Heart left ventricle (tissue), 16 donors: ENCODE results near the gene MGAT4A. TPM values are rescaled to one million over a fixed set of nuclear protein-coding genes. Genes with fewer than 3 reads are reported as not detected.
"Not testable (repeated sequence)": the region's sequence is repeated elsewhere in the genome, so short reads cannot be mapped to it uniquely, and the experiment has no call there.

Experiments used
- ATAC-seq, 4 donors: fragments of 200-7000 bp; cut with Tn5 transposase; one replicate each; pipeline ENCODE4 v1.9.1; 2020 to 2022; ENCODE audit warnings: moderate library complexity in 4 of 4, mild to moderate bottlenecking in 3 of 4, moderate number of reproducible peaks in 1 of 4
- DNase-seq, 5 donors: peaks; one replicate each; pipeline ENCODE4 v3.0.0-alpha.2; 2020
- H3K27ac ChIP-seq, 12 donors: fragments of 200-600 bp; sonication (generic) in 4 of 12; one replicate each; pipeline versions ENCODE4 v1.5.0 to v1.8.0; 2016 to 2022; ENCODE audit warnings: mild to moderate bottlenecking in 2 of 12
- H3K27me3 ChIP-seq, 9 donors: fragments of 200-600 bp; sonication (generic) in 2 of 9; one replicate each; pipeline versions ENCODE4 v1.5.1 to v1.8.0; 2016 to 2022; ENCODE audit warnings: mild to moderate bottlenecking in 3 of 9
- H3K36me3 ChIP-seq, 9 donors: fragments of 200-600 bp; sonication (generic) in 2 of 9; one replicate each; pipeline versions ENCODE4 v1.5.0 to v1.8.0; 2018 to 2022; ENCODE audit warnings: mild to moderate bottlenecking in 2 of 9
- H3K4me1 ChIP-seq, 12 donors: fragments of 200-600 bp; sonication (generic) in 4 of 12; one replicate each; pipeline versions ENCODE4 v1.5.0 to v1.8.0; 2016 to 2022; ENCODE audit warnings: mild to moderate bottlenecking in 3 of 12
- H3K4me3 ChIP-seq, 12 donors: fragments of 200-600 bp; sonication (generic) in 4 of 12; one replicate each; pipeline versions ENCODE4 v1.5.0 to v1.8.0; 2017 to 2022; ENCODE audit warnings: mild to moderate bottlenecking in 9 of 12, moderate library complexity in 4 of 12
- H3K9me3 ChIP-seq, 12 donors: fragments of 200-600 bp; sonication (generic) in 4 of 12; one replicate each; pipeline versions ENCODE4 v1.5.0 to v1.8.0; 2016 to 2022; ENCODE audit warnings: mild to moderate bottlenecking in 1 of 12
- CTCF ChIP-seq, 12 donors: fragments of 200-600 bp; sonication (generic) in 4 of 12; IDR thresholded peaks; one replicate each; pipeline versions ENCODE4 v1.5.0 to v1.8.0; 2018 to 2022; ENCODE audit warnings: antibody characterized with exemption in 12 of 12, mild to moderate bottlenecking in 5 of 12
- POLR2A ChIP-seq, 2 donors: fragments of 450-650 bp; IDR thresholded peaks; one replicate each; pipeline ENCODE4 v1.6.1; 2017; ENCODE audit warnings: antibody characterized with exemption in 2 of 2, mild to moderate bottlenecking in 2 of 2, moderate library complexity in 2 of 2
- WGBS, 4 donors: extraction: QIAGEN DNeasy Blood & Tissue Kit in 2 of 4; methylation state at CpG; one replicate each; pipeline versions ENCODE4 v1.1.5 to v1.1.7; 2013 to 2018; 5-methylcytosine and 5-hydroxymethylcytosine counted together
- intact Hi-C, 10 donors: fragments of 100-400 bp; cut with DNase I; formaldehyde crosslinking; loops; one replicate each; pipeline versions ENCODE4 v1.11.1 to v1.14.2; 2022
- polyA plus RNA-seq, 2 donors: library from polyadenylated mRNA; stranded (reverse); fragments of 200-250 nt; gene quantifications; one replicate each; pipeline ENCODE4 v1.2.3, GENCODE V29; 2013
- total RNA-seq, 9 donors: library from RNA; depleted of rRNA in 2 of 9; stranded (reverse); fragments of >200 nt in 2 of 9; fragmentation: NEBNext Ultra II Directional in 3 of 9; extraction: Animal tissue kit (Norgen Biotek cat#: 25700) in 3 of 9; gene quantifications; one replicate each; pipeline versions ENCODE4 v1.1.0 to v1.2.4, GENCODE V29; 2016 to 2023
- donor health status: ischemic (EF 13 %, LVEDD 7.1; RV severe dilation, severe dysfunction).
- donor health status: healthy with polysubstance abuse.
- donor health status: DM: no; HTN: yes; CAD: no.
- donor health status: DM: no; HTN: no; CAD: no.
- donor health status: ischemic (EF 25% LVEDD 6.9; RV normal size, moderate dysfunction).
- donor health status: ischemic (EF 25% LVEDD 5.7; RV mildly dilated, moderate dysfunction).
- donor health status: healthy.
- donor health status: DM: yes; HTN: yes; CAD: no.
- donor health status: ischemic (EF 35%, LVEDD 5.7; RV mildly dilated, moderate dysfunction).
- donor health status: nonischemic (EF 11% LVEDD 7.7; RV severe dilation, severe dysfunction).
- donor health status: DM: yes; HTN: yes; CAD: no.
- donor health status: PGD.
- donor health status: ischemic (EF 29% LVEDD 5.4; RV normal size, mild dysfunction).
- donor health status: nonischemic (EF 23%, LVEDD 6.1; RV moderate dilation, normal function).

Gene MGAT4A
- total and polyA plus RNA-seq, 11 donors, result 4.2 to 45.0 (median 17.7) TPM

GRCh38 chr2:98669675-98670074 is 61.3 kb downstream of the MGAT4A start:
- ATAC-seq, result peak; percentile 67 to 91 (median 86)

GRCh38 chr2:98665677-98666076 is 65.3 kb downstream of the MGAT4A start:
- Histone ChIP-seq H3K36me3 (peaks cover 0 to 31% (median 16%) of the 10 kb centered on the region in 9 donors), H3K4me1 (peaks cover 0 to 20% (median 2%) of the 10 kb centered on the region in 12 donors), H3K27ac (no peak overlapping the region), H3K4me3 (no peak overlapping the region), H3K9me3 (peaks cover 0 to 2% (median 0%) of the 10 kb centered on the region in 12 donors), H3K27me3 (no peaks in the 10 kb centered on the region)
- WGBS, 4 donors, result 82 to 98% (median 90%) methylated on average over 3 of the region's 3 CpGs
- DNase-seq (no peak), ATAC-seq (no peak)
- intact Hi-C loops, result no loop called here
- TF ChIP-seq CTCF (IDR thresholded peaks at IDR 0.05), result no peak

More at GRCh38 chr2:98669675-98670074, 61.3 kb downstream of the MGAT4A start:
- H3K4me1 ChIP-seq, result peaks cover 0 to 10% (median 2%) of the 10 kb centered on the region in 12 donors
- no peaks in the 10 kb centered on the region for H3K27me3 ChIP-seq
- peaks cover 0 to 3% (median 0%) of the 10 kb centered on the region in 12 donors for H3K9me3 ChIP-seq
- 26 to 54% (median 44%) methylated on average over 1 of the region's 1 CpG for WGBS, 4 donors
- no peak overlapping the region for H3K4me3 ChIP-seq
- intact Hi-C loops, result no loop called here
- H3K36me3 ChIP-seq, result peaks cover 0 to 42% (median 12%) of the 10 kb centered on the region in 9 donors
- peak in 1 of 5 donors; percentile 28 for DNase-seq
- no peak overlapping the region for H3K27ac ChIP-seq
- no peak for TF ChIP-seq CTCF (IDR thresholded peaks at IDR 0.05)
- no peak for TF ChIP-seq POLR2A (IDR thresholded peaks at IDR 0.05)

- no peak overlapping the region for H3K4me3 ChIP-seq
- peaks cover 0 to 24% (median 16%) of the 10 kb centered on the region in 9 donors for H3K36me3 ChIP-seq
- H3K27ac ChIP-seq, result peak overlapping the region in 1 of 12 donors; percentile 78
- H3K9me3 ChIP-seq, result peaks cover 0 to 6% (median 0%) of the 10 kb centered on the region in 12 donors
- no peak for ATAC-seq
- DNase-seq, result no peak
- H3K4me1 ChIP-seq, result peaks cover 0 to 25% (median 0%) of the 10 kb centered on the region in 12 donors
- TF ChIP-seq POLR2A (IDR thresholded peaks at IDR 0.05), result no peak
- TF ChIP-seq CTCF (IDR thresholded peaks at IDR 0.05), result no peak
- H3K27me3 ChIP-seq, result no peaks in the 10 kb centered on the region
- 90 to 97% (median 93%) methylated on average over 3 of the region's 3 CpGs for WGBS, 4 donors
- intact Hi-C loops, result loop anchor here in 1 of 10 donors (5.0 kb wide), 1 partner anchor 408 kb away; no protein-coding TSS in a partner anchor
Measured at GRCh38 chr2:98664323-98664722, 66.6 kb downstream of the MGAT4A start.

- no peak for TF ChIP-seq CTCF (IDR thresholded peaks at IDR 0.05)
- TF ChIP-seq POLR2A (IDR thresholded peaks at IDR 0.05), result no peak
- H3K4me1 ChIP-seq, result peaks cover 0 to 27% (median 0%) of the 10 kb centered on the region in 12 donors
- intact Hi-C loops, result loop anchor here in 1 of 10 donors (5.0 kb wide), 1 partner anchor 409 kb away; no protein-coding TSS in a partner anchor
- DNase-seq (no peak), ATAC-seq (no peak)
- peaks cover 0 to 24% (median 13%) of the 10 kb centered on the region in 9 donors for H3K36me3 ChIP-seq
- H3K9me3 ChIP-seq, result peaks cover 0 to 6% (median 0%) of the 10 kb centered on the region in 12 donors
- H3K4me3 ChIP-seq, result no peak overlapping the region
- H3K27ac ChIP-seq, result peak overlapping the region in 1 of 12 donors; percentile 78
- no peaks in the 10 kb centered on the region for H3K27me3 ChIP-seq
- 87 to 89% (median 87%) methylated on average over 12 of the region's 12 CpGs for WGBS, 4 donors
Measured at GRCh38 chr2:98663511-98664090, 67.3 kb downstream of the MGAT4A start.

DNA sequence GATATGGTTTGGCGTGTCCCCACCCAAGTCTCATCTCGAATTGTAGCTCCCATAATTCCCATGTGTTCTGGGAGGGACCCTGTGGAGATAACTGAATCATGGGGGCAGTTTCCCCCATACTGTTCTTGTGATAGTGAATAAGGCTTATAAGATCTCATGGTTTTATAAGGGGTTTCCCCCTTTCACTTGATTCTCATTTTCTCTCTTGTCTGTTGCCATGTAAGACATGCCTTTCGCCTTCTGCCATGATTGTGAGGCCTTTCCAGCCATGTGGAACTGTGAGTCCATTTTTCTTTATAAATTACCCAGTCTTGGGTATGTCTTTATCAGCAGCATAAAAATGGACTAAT is 71.5 kb downstream of the MGAT4A start:
- not testable (repeated sequence) for H3K27me3 ChIP-seq, ATAC-seq, DNase-seq, H3K9me3 ChIP-seq, H3K4me3 ChIP-seq
- H3K36me3 ChIP-seq, result peaks cover 0 to 21% (median 9%) of the 10 kb centered on the region in 9 donors
- peak overlapping the region in 1 of 12 donors; percentile 37 for H3K27ac ChIP-seq
- peaks cover 0 to 37% (median 0%) of the 10 kb centered on the region in 12 donors for H3K4me1 ChIP-seq
- intact Hi-C loops, result loop anchor here in 3 of 10 donors (10.0 kb wide), 3 partner anchors 65 to 405 kb away; partner anchors contain the start of gene MGAT4A (in 1 of the 3)
- 93 to 96% (median 94%) methylated on average over 3 of the region's 3 CpGs for WGBS, 4 donors
